Mammary epithelial cell (primary cell): ENCODE results near the gene PRSS56.

Experiments
- CTCF ChIP-seq, 2 donors: IDR thresholded peaks in 1 of 2; conservative IDR thresholded peaks in 1 of 2; 2 replicates each; pipeline ENCODE4 v1.5.1; 2011 to 2012; ENCODE audit warnings: inconsistent platforms in 2 of 2, low read length in 2 of 2, mild to moderate bottlenecking in 2 of 2, control low read depth in 1 of 2, low read depth in 1 of 2; ENCODE audit not compliant: insufficient read depth in 1 of 2; ENCODE audit errors: extremely low read depth in 1 of 2
- EZH2 ChIP-seq: IDR thresholded peaks from 2 replicates; pipeline ENCODE4 v1.6.1; 2012; ENCODE audit warnings: low read length, inconsistent platforms, borderline replicate concordance

- no peak for TF ChIP-seq CTCF (conservative IDR thresholded peaks at IDR 0.05 in 1 of 2, IDR thresholded peaks at IDR 0.05 in 1 of 2; ENCODE audit: extremely low read depth in 1 of 2, insufficient read depth in 1 of 2, low read depth in 1 of 2, low read length in 2 of 2)
- no peak for TF ChIP-seq EZH2
These were observed 27.8 kb downstream of the PRSS56 start for GRCh38 chr2:232547991-232548390.
